Parathyroid adenoma (tissue), 2 donors: ENCODE results near the gene RIMS1.

ENCODE experiments used
- H2AFZ ChIP-seq: fragments of 300-600 bp; sonication (generic); one replicate; pipeline ENCODE4 v1.7.0; 2017; ENCODE audit warnings: antibody characterized with exemption, mild to moderate bottlenecking
- H3K27ac ChIP-seq: fragments of 300-600 bp; sonication (generic); one replicate; pipeline ENCODE4 v1.7.0; 2017
- H3K27me3 ChIP-seq: fragments of 300-600 bp; sonication (generic); one replicate; pipeline ENCODE4 v1.7.0; 2017; ENCODE audit warnings: low read length; ENCODE audit not compliant: control insufficient read depth, insufficient read depth
- H3K36me3 ChIP-seq: fragments of 300-600 bp; sonication (generic); one replicate; pipeline ENCODE4 v1.7.0; 2017; ENCODE audit warnings: low read length; ENCODE audit not compliant: control insufficient read depth, insufficient read depth
- H3K4me1 ChIP-seq: fragments of 300-600 bp; sonication (generic); one replicate; pipeline ENCODE4 v1.7.0; 2017; ENCODE audit warnings: control low read depth
- H3K4me2 ChIP-seq: fragments of 300-600 bp; sonication (generic); one replicate; pipeline ENCODE4 v1.7.0; 2017; ENCODE audit warnings: low read length
- H3K4me3 ChIP-seq: fragments of 300-600 bp; sonication (generic); one replicate; pipeline ENCODE4 v1.7.0; 2017; ENCODE audit warnings: low read depth, low read length
- H3K79me2 ChIP-seq: fragments of 300-600 bp; sonication (generic); one replicate; pipeline ENCODE4 v1.7.0; 2017; ENCODE audit warnings: control low read depth
- H3K9ac ChIP-seq: fragments of 300-600 bp; sonication (generic); one replicate; pipeline ENCODE4 v1.7.0; 2017; ENCODE audit warnings: mild to moderate bottlenecking
- H3K9me3 ChIP-seq: fragments of 300-600 bp; sonication (generic); one replicate; pipeline ENCODE4 v1.7.0; 2017; ENCODE audit warnings: low read length; ENCODE audit not compliant: control insufficient read depth
- TF ChIP-seq, protein P1 (sequence below): fragments of 300-600 bp; sonication (generic); IDR thresholded peaks from one replicate; pipeline ENCODE4 v1.7.0; 2017; ENCODE audit warnings: antibody characterized with exemption, mild to moderate bottlenecking
- donor health status: primary hyperparathyroidism.

The RIMS1 gene

GRCh38 chr6:72262254-72262653 lies 375.9 kb downstream of the RIMS1 start:
- no peaks in the 10 kb centered on the region for H3K36me3 ChIP-seq
- TF ChIP-seq, protein P1, sequence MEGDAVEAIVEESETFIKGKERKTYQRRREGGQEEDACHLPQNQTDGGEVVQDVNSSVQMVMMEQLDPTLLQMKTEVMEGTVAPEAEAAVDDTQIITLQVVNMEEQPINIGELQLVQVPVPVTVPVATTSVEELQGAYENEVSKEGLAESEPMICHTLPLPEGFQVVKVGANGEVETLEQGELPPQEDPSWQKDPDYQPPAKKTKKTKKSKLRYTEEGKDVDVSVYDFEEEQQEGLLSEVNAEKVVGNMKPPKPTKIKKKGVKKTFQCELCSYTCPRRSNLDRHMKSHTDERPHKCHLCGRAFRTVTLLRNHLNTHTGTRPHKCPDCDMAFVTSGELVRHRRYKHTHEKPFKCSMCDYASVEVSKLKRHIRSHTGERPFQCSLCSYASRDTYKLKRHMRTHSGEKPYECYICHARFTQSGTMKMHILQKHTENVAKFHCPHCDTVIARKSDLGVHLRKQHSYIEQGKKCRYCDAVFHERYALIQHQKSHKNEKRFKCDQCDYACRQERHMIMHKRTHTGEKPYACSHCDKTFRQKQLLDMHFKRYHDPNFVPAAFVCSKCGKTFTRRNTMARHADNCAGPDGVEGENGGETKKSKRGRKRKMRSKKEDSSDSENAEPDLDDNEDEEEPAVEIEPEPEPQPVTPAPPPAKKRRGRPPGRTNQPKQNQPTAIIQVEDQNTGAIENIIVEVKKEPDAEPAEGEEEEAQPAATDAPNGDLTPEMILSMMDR, result no peak
- no peaks in the 10 kb centered on the region for H3K9me3 ChIP-seq
- H3K27me3 ChIP-seq, result no peaks in the 10 kb centered on the region
- no peak overlapping the region for H3K9ac ChIP-seq
- H2AFZ ChIP-seq, result no peak overlapping the region
- H3K27ac ChIP-seq, result no peak overlapping the region
- H3K4me2 ChIP-seq, result no peak overlapping the region
- H3K79me2 ChIP-seq, result no peaks in the 10 kb centered on the region
- H3K4me3 ChIP-seq, result no peak overlapping the region
- no peaks in the 10 kb centered on the region for H3K4me1 ChIP-seq

- H3K79me2 ChIP-seq, result no peaks in the 10 kb centered on the region
Observed at GRCh38 chr6:72267470-72267869, 381.1 kb downstream of the RIMS1 start.

DNA sequence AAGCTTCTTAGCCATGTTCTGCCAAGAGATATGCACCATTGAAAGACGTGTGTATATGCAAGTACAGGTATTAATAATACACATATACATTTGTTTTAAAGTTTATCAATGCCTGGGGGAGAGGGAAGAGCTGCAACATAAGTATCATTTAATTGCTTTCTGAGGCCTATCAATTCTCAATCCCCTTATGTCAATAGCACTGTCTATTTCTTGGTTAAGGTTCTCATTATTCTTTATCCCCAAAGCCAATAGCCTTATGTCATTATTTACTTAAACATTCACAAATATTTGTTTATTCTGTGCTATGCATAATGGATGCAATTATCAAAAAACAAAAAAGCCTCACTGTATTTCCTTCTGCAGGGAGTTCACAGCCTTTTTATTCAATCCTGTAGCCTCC lies 385.2 kb downstream of the RIMS1 start:
- Histone ChIP-seq H3K36me3 (no peaks in the 10 kb centered on the region), H3K4me1 (no peaks in the 10 kb centered on the region), H2AFZ (no peak overlapping the region), H3K79me2 (no peaks in the 10 kb centered on the region), H3K27ac (no peak overlapping the region), H3K27me3 (no peaks in the 10 kb centered on the region), H3K4me3 (no peak overlapping the region), H3K9ac (no peak overlapping the region), H3K9me3 (no peaks in the 10 kb centered on the region), H3K4me2 (no peak overlapping the region)
- TF ChIP-seq, protein P1, result no peak

More at GRCh38 chr6:72267470-72267869, 381.1 kb downstream of the RIMS1 start:
- Histone ChIP-seq H2AFZ (no peak overlapping the region), H3K9me3 (no peaks in the 10 kb centered on the region), H3K9ac (no peak overlapping the region), H3K36me3 (no peaks in the 10 kb centered on the region), H3K27me3 (no peaks in the 10 kb centered on the region), H3K4me3 (no peak overlapping the region), H3K4me2 (no peak overlapping the region), H3K4me1 (no peaks in the 10 kb centered on the region), H3K27ac (no peak overlapping the region)
- TF ChIP-seq, protein P1, result no peak

DNA sequence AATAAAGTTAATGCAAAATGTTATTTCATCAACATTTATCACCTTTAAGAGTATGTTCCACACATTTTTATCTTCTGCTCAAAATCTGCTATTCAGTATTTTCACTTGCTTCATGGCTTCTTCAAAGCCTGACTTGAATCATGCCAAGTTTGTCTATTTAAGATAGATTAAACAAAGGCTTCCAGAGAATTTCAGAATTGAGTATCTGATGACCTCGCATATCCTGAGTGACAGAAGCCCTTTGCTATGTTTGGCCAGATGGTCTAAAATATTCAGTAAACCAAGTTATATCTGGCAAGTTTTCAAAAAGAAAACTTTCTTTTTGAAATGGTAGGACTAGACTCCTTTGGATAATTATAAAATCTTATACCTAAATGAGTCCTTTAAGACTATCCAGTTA lies 386.6 kb downstream of the RIMS1 start:
- H3K27ac ChIP-seq, result no peak overlapping the region
- H3K9me3 ChIP-seq, result no peaks in the 10 kb centered on the region
- H3K27me3 ChIP-seq, result no peaks in the 10 kb centered on the region
- no peak overlapping the region for H2AFZ ChIP-seq
- TF ChIP-seq, protein P1, result no peak
- H3K4me1 ChIP-seq, result no peaks in the 10 kb centered on the region
- H3K4me3 ChIP-seq, result no peak overlapping the region
- no peak overlapping the region for H3K4me2 ChIP-seq
- H3K9ac ChIP-seq, result no peak overlapping the region
- H3K36me3 ChIP-seq, result no peaks in the 10 kb centered on the region
- H3K79me2 ChIP-seq, result no peaks in the 10 kb centered on the region

DNA sequence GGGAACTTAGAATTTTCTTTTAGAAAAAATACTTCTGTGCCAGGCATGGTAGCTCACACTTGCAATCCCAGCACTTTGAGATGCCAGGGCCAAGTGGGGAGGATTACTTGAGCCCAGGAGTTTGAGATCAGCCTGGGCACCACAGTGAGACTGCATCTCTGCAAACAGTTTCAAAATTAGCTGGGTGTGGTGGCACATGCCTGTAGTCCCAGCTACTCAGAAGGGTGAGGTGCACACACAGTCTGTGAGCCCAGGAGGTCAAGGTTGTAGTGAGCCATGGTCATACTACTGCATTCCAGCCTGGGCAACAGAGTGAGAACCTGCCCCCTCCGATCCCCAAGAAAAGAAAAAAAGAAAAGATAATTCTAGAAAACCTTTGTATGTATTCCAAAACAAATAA lies 389.5 kb downstream of the RIMS1 start:
- H3K79me2 ChIP-seq, result no peaks in the 10 kb centered on the region

More for the DNA sequence above, 389.5 kb downstream of the RIMS1 start:
- TF ChIP-seq, protein P1, result no peak
- Histone ChIP-seq H3K4me1 (no peaks in the 10 kb centered on the region), H3K9ac (no peak overlapping the region), H3K4me3 (no peak overlapping the region), H3K27ac (no peak overlapping the region), H2AFZ (no peak overlapping the region), H3K27me3 (no peaks in the 10 kb centered on the region), H3K36me3 (no peaks in the 10 kb centered on the region), H3K9me3 (no peaks in the 10 kb centered on the region), H3K4me2 (no peak overlapping the region)
